HEK293 (cell line): ENCODE measurements around the gene SULT2B1.
A peak's percentile ranks its signal among the peaks of the same experiment; 100 is the strongest.

Experiments used
- CTCF ChIA-PET: fragments of 350-600 bp; formaldehyde crosslinking; extraction: SDS; loops from one replicate; lab custom pipeline; 2021; ENCODE audit warnings: antibody characterized with exemption; lab: Yijun Ruan, JAX
- POLR2A ChIA-PET: fragments of 300-600 bp; formaldehyde crosslinking; extraction: SDS; loops from one replicate; lab custom pipeline; 2020; ENCODE audit warnings: antibody characterized with exemption, inconsistent platforms; lab: Yijun Ruan, JAX
- H3K27ac ChIP-seq: fragments of 200-500 bp; sonication (Bioruptor generic); 2 replicates; pipeline ENCODE4 v1.5.1; 2014; ENCODE audit warnings: low read depth, low read length, control low read depth, inconsistent platforms; ENCODE audit errors: extremely low read depth
- H3K36me3 ChIP-seq, 2 experiments: fragments of 200-500 bp in 1 of 2; sonication (Bioruptor generic) in 1 of 2; 1 replicate in 1 of 2; 2 replicates in 1 of 2; pipeline ENCODE4 v1.5.1; 2014 to 2017; ENCODE audit warnings: inconsistent platforms in 2 of 2, low read length in 2 of 2; ENCODE audit not compliant: control insufficient read depth in 2 of 2, insufficient read depth in 1 of 2
- H3K4me1 ChIP-seq: fragments of 200-500 bp; sonication (Bioruptor generic); 2 replicates; pipeline ENCODE4 v1.5.1; 2014; ENCODE audit warnings: mild to moderate bottlenecking, low read length, inconsistent platforms; ENCODE audit not compliant: control insufficient read depth, insufficient read depth
- H3K4me3 ChIP-seq: 2 replicates; pipeline ENCODE4 v1.5.1; 2011; ENCODE audit warnings: low read depth, mild to moderate bottlenecking, control low read depth, low read length, moderate library complexity
- H3K9me3 ChIP-seq: fragments of 200-500 bp; sonication (Bioruptor generic); 2 replicates; pipeline ENCODE4 v1.5.1; 2014; ENCODE audit warnings: low read depth, low read length, inconsistent platforms; ENCODE audit not compliant: control insufficient read depth, insufficient read depth
- GLIS2 ChIP-seq: fragments of 450-650 bp; formaldehyde crosslinking; IDR thresholded peaks from 2 replicates; pipeline ENCODE4 v1.5.1; 2016; ENCODE audit warnings: missing biosample characterization, missing genetic modification characterization
- HOXA7 ChIP-seq: sonication (generic); formaldehyde crosslinking; IDR thresholded peaks from 2 replicates; pipeline ENCODE4 v1.8.1; 2022; ENCODE audit warnings: missing genetic modification reagents, borderline replicate concordance
- OVOL3 ChIP-seq: fragments of 450-650 bp; formaldehyde crosslinking; IDR thresholded peaks from 2 replicates; pipeline ENCODE4 v1.5.1; 2016; ENCODE audit warnings: missing biosample characterization, missing genetic modification characterization
- SP2 ChIP-seq: fragments of 450-650 bp; formaldehyde crosslinking; IDR thresholded peaks from 2 replicates; pipeline ENCODE4 v1.5.1; 2016; ENCODE audit warnings: missing biosample characterization, missing genetic modification characterization
- YY2 ChIP-seq: fragments of 450-650 bp; formaldehyde crosslinking; IDR thresholded peaks from 2 replicates; pipeline ENCODE4 v1.5.1; 2016; ENCODE audit warnings: missing biosample characterization, missing genetic modification characterization
- ZBTB20 ChIP-seq: fragments of 450-650 bp; formaldehyde crosslinking; IDR thresholded peaks from 2 replicates; pipeline ENCODE4 v1.5.1; 2016; ENCODE audit warnings: missing biosample characterization, missing genetic modification characterization
- ZNF16 ChIP-seq: fragments of 450-650 bp; formaldehyde crosslinking; IDR thresholded peaks from 2 replicates; pipeline ENCODE4 v1.5.1; 2016; ENCODE audit warnings: low read depth, missing biosample characterization, missing genetic modification characterization
- ZNF23 ChIP-seq: fragments of 450-650 bp; formaldehyde crosslinking; IDR thresholded peaks from 2 replicates; pipeline ENCODE4 v1.5.1; 2016; ENCODE audit warnings: missing biosample characterization, missing genetic modification characterization, borderline replicate concordance
- ZNF335 ChIP-seq: fragments of 450-650 bp; formaldehyde crosslinking; conservative IDR thresholded peaks from 2 replicates; pipeline ENCODE4 v1.5.1; 2016; ENCODE audit warnings: missing biosample characterization, missing genetic modification characterization
- ZNF626 ChIP-seq: fragments of 450-650 bp; sonication (Bioruptor Pico); formaldehyde crosslinking; IDR thresholded peaks from 2 replicates; pipeline ENCODE4 v1.5.1; 2018; ENCODE audit warnings: missing biosample characterization, missing genetic modification characterization, inconsistent platforms
- ZNF670 ChIP-seq: fragments of 450-650 bp; formaldehyde crosslinking; IDR thresholded peaks from 2 replicates; pipeline ENCODE4 v1.5.1; 2016; ENCODE audit warnings: missing biosample characterization, missing genetic modification characterization, low read depth
- ZNF76 ChIP-seq: fragments of 450-650 bp; formaldehyde crosslinking; IDR thresholded peaks from 2 replicates; pipeline ENCODE4; 2016; ENCODE audit warnings: low read depth, missing biosample characterization, missing genetic modification characterization, borderline replicate concordance
- ZNF792 ChIP-seq: fragments of 450-650 bp; formaldehyde crosslinking; IDR thresholded peaks from 2 replicates; pipeline ENCODE4 v1.5.1; 2016; ENCODE audit warnings: missing biosample characterization, missing genetic modification characterization
- ZSCAN16 ChIP-seq: fragments of 450-650 bp; formaldehyde crosslinking; IDR thresholded peaks from 2 replicates; pipeline ENCODE4 v1.5.1; 2016; ENCODE audit warnings: missing biosample characterization, missing genetic modification characterization
- TF ChIP-seq, protein P1 (sequence below): sonication (generic); formaldehyde crosslinking; IDR thresholded peaks from 2 replicates; pipeline ENCODE4 v1.8.1; 2022; ENCODE audit warnings: mild to moderate bottlenecking, moderate library complexity, missing genetic modification reagents
- TF ChIP-seq, protein P2 (sequence below): fragments of 450-650 bp; IDR thresholded peaks from 2 replicates; pipeline ENCODE4 v1.5.1; 2018; ENCODE audit warnings: missing biosample characterization, missing genetic modification characterization
- TF ChIP-seq, protein P3 (sequence below): fragments of 450-650 bp; formaldehyde crosslinking; IDR thresholded peaks from 2 replicates; pipeline ENCODE4 v1.5.1; 2016; ENCODE audit warnings: missing biosample characterization, missing genetic modification characterization

SULT2B1 gene

DNA sequence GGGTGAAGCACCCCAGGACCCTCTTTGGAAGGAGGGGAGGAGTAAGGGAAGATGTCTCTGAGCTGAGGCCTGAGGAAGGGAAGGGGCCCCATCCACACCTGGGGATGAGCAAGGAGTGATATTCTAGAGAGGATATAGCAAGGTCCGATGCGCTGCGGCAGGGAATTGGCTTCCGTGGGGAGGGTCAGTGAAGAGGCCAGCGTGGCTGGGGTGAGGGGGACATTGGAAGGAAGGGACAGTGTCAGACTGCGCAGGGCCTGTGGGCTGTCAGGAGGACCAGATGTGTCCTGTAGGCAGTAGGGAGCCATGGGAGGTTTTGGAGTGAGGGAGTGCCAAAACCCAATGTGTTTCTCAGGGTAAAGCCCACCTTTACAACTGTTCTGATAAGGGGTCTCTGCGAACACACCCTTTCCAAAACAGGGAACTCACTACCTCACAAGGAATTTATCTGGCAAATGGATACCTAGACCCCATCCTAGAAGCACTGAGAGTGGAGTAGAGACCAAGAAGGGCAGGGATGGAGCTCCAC, 44.0 kb upstream of the SULT2B1 start:
- POLR2A ChIA-PET = interaction anchor here (0.9 to 1.7 kb wide), 3 partner anchors 15 to 111 kb away, joined by 3 to 5 read pairs (median 4); partner anchors contain the start of gene RPL18
- Histone ChIP-seq H3K9me3 (no peaks in the 10 kb centered on the region), H3K36me3 (no peaks in the 10 kb centered on the region), H3K4me1 (no peaks in the 10 kb centered on the region), H3K27ac (no peak overlapping the region), H3K4me3 (no peak overlapping the region)
- TF ChIP-seq ZNF16 (tag by site-specific recombination) (peak; percentile 93), ZNF792 (tag by site-specific recombination) (no peak)
- CTCF ChIA-PET = interaction anchor here (0.7 to 8.2 kb wide), 9 partner anchors 17 to 397 kb away, joined by 3 to 272 read pairs (median 4); partner anchors contain the start of genes RPL18 and SPHK2

DNA sequence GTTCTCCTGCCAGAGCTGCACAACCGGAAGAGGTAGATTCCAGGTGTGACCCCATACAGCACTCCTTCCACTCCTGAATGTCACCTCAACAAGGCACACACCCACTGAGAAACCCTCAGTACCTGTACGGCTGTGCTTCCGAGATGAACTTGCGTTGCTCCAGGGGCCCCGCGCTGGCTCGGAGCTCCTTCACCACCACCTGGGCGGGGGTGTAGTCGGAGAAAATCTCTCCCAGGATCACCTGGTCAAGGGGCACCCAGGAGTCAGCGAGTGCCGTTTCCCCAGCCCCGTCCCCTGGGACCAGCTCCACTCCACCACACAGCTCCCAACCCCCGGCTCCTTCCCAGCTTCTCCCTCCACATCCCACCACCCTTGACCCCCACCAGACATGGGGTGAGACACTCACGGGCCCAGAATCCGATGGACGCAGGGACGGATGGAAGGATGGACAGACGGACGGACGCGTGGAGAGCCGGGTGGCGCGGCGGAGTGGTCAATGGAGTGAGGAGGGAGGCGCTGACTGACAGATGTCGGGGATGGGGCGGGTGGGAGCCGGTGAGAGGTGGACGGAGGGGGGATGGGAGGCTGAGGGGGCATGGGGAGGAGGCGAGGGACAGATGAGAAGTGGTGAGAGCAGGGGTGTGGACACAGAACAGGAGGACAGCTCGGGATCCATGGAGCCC, 43.1 kb upstream of the SULT2B1 start:
- ChIA-PET POLR2A (interaction anchor here (0.6 to 1.7 kb wide), 4 partner anchors 16 to 232 kb away, joined by 3 to 5 read pairs (median 4); partner anchors contain the start of gene RPL18), CTCF (interaction anchor here (0.5 to 8.2 kb wide), 5 partner anchors 18 to 154 kb away, joined by 3 to 272 read pairs (median 5); no protein-coding TSS in a partner anchor)
- Histone ChIP-seq H3K4me3 (no peak overlapping the region), H3K4me1 (no peaks in the 10 kb centered on the region), H3K36me3 (no peaks in the 10 kb centered on the region), H3K27ac (no peak overlapping the region), H3K9me3 (no peaks in the 10 kb centered on the region)
- no peak for TF ChIP-seq OVOL3 (tag by site-specific recombination)

DNA sequence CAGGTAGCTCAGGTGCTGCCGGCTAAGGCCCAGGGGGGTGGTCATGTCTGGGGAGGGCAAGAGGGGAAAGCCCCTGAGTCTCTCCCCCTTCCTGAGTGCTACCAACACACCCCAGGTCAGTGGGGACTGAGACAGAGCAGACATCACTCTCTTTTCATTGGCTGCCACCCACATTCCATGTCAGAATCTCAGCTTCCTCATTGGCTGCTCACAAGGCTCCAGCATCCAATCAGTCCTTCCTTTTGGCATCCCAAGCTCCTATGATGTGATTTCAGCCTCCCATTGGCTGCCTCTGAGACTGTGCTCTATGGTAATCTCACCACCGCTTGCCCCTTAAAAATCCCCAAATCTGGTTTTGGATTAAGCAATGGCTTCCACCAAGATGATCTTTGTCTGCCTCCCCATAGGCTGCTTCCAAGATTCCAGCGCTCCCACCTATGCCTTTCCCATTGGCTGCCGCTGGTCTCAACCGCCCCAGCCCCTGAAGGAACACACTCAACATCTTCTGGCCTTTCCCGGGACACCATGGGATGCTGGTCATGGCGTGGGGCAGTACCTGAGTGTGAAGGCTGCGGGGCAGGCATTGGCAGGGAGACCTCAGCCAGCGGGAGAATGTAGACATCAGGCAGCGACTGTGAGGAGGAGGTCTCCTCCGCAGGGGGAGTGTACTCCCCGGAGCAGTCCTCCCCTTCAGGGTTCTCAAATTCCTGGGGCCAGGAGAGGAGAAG, 42.3 kb upstream of the SULT2B1 start:
- Histone ChIP-seq H3K4me3 (no peak overlapping the region), H3K4me1 (no peaks in the 10 kb centered on the region), H3K36me3 (no peaks in the 10 kb centered on the region), H3K27ac (no peak overlapping the region), H3K9me3 (no peaks in the 10 kb centered on the region)
- CTCF ChIA-PET = interaction anchor here (0.5 to 8.2 kb wide), 2 partner anchors 75 to 98 kb away, joined by 5 to 272 read pairs; no protein-coding TSS in a partner anchor
- no peak for TF ChIP-seq ZSCAN16
- TF ChIP-seq SP2 (tag by site-specific recombination) = peak; percentile 58
- TF ChIP-seq, protein P1, sequence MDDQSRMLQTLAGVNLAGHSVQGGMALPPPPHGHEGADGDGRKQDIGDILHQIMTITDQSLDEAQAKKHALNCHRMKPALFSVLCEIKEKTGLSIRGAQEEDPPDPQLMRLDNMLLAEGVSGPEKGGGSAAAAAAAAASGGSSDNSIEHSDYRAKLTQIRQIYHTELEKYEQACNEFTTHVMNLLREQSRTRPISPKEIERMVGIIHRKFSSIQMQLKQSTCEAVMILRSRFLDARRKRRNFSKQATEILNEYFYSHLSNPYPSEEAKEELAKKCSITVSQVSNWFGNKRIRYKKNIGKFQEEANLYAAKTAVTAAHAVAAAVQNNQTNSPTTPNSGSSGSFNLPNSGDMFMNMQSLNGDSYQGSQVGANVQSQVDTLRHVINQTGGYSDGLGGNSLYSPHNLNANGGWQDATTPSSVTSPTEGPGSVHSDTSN (CRISPR knock-in tag) = no peak
- POLR2A ChIA-PET = interaction anchor here (0.5 to 1.7 kb wide), 2 partner anchors 14 to 16 kb away, joined by 3 to 5 read pairs; no protein-coding TSS in a partner anchor

DNA sequence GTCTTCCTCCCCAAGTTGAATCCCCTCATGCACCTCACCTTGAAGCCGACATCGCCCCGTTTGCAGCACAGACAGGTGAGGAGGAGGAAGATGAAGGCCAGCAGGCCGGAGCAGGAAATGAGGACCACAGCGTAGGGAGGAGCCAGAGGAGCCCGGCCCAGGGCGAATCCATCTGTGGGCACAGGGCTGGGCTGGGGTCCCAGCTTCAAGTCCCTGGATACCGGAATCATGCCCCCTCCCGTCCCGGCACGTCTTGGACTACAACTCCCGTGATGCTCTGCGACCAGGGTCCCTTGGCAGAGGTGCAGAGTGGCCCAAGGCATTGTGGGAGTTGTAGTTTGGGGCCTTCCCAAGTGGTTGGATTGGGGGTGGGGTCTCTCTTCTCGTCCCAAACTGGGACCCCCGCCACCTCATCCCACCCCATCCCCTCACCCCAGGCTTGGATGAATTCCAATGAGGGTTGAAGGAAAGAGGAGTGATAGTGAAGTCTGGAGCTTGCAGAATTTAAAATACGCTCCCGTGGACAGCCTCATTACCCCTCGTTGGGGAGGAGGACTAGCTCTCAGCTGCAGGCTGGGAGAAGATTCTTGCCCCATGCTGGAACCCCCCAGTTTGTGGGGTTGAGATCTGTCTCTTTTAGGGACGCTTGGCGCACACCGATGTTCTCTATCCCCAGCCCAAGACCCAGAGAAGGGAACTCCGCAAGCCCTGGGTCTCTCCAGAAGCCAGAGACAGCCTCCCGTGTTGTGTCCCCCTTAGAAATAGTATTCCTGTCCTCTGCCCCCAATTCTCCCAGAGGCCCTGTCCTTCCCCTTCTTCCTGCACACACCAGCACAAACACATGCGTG, 41.3 kb upstream of the SULT2B1 start:
- H3K27ac ChIP-seq = no peak overlapping the region
- no peaks in the 10 kb centered on the region for H3K9me3 ChIP-seq
- ChIA-PET CTCF (interaction anchor here (0.5 to 8.2 kb wide), 2 partner anchors 40 to 74 kb away, joined by 3 to 272 read pairs; no protein-coding TSS in a partner anchor), POLR2A (interaction anchor here (0.7 kb wide), 1 partner anchor 43 kb away, joined by 4 read pairs; no protein-coding TSS in a partner anchor)
- H3K4me1 ChIP-seq = no peaks in the 10 kb centered on the region
- no peaks in the 10 kb centered on the region for H3K36me3 ChIP-seq
- H3K4me3 ChIP-seq = no peak overlapping the region
- TF ChIP-seq HOXA7 (CRISPR knock-in tag) (no peak), ZNF670 (no peak), ZNF76 (tag by site-specific recombination) (peak; percentile 99), ZBTB20 (tag by site-specific recombination) (peak; percentile 50; the same call in 1 of the 2 replicates), ZNF23 (no peak), YY2 (0 out of 2 replicates have a peak, but pooled peaks have one; percentile 28), ZNF335 (tag by site-specific recombination) (peak; percentile 89), GLIS2 (tag by site-specific recombination) (peak; percentile 77), ZNF626 (tag by site-specific recombination) (no peak)
- TF ChIP-seq, protein P2, sequence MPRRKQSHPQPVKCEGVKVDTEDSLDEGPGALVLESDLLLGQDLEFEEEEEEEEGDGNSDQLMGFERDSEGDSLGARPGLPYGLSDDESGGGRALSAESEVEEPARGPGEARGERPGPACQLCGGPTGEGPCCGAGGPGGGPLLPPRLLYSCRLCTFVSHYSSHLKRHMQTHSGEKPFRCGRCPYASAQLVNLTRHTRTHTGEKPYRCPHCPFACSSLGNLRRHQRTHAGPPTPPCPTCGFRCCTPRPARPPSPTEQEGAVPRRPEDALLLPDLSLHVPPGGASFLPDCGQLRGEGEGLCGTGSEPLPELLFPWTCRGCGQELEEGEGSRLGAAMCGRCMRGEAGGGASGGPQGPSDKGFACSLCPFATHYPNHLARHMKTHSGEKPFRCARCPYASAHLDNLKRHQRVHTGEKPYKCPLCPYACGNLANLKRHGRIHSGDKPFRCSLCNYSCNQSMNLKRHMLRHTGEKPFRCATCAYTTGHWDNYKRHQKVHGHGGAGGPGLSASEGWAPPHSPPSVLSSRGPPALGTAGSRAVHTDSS (tag by site-specific recombination) = peak; percentile 96
- TF ChIP-seq, protein P3, sequence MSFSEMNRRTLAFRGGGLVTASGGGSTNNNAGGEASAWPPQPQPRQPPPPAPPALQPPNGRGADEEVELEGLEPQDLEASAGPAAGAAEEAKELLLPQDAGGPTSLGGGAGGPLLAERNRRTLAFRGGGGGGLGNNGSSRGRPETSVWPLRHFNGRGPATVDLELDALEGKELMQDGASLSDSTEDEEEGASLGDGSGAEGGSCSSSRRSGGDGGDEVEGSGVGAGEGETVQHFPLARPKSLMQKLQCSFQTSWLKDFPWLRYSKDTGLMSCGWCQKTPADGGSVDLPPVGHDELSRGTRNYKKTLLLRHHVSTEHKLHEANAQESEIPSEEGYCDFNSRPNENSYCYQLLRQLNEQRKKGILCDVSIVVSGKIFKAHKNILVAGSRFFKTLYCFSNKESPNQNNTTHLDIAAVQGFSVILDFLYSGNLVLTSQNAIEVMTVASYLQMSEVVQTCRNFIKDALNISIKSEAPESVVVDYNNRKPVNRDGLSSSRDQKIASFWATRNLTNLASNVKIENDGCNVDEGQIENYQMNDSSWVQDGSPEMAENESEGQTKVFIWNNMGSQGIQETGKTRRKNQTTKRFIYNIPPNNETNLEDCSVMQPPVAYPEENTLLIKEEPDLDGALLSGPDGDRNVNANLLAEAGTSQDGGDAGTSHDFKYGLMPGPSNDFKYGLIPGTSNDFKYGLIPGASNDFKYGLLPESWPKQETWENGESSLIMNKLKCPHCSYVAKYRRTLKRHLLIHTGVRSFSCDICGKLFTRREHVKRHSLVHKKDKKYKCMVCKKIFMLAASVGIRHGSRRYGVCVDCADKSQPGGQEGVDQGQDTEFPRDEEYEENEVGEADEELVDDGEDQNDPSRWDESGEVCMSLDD (tag by site-specific recombination) = peak; percentile 46; the same call in 1 of the 2 replicates
